Osteocyte (in vitro differentiated cells): ENCODE results near the gene NUDC. TPM values are rescaled to one million over a fixed set of nuclear protein-coding genes. Genes with fewer than 3 reads are reported as not detected.

ENCODE experiments used
- DNase-seq: peaks from one replicate; pipeline ENCODE4 v3.0.0; 2021; ENCODE audit warnings: mixed read lengths; ENCODE audit not compliant: unreplicated experiment; ENCODE audit errors: extremely low spot score
- H3K27ac Mint-ChIP-seq: one replicate; pipeline ENCODE4 v1.8.0; 2021; ENCODE audit warnings: mild to moderate bottlenecking, mixed read lengths; ENCODE audit not compliant: unreplicated experiment
- H3K27me3 Mint-ChIP-seq: one replicate; pipeline ENCODE4 v1.8.0; 2021; ENCODE audit warnings: mixed read lengths; ENCODE audit not compliant: unreplicated experiment
- H3K36me3 Mint-ChIP-seq: one replicate; pipeline ENCODE4 v1.8.0; 2021; ENCODE audit warnings: mixed read lengths; ENCODE audit not compliant: unreplicated experiment
- H3K4me1 Mint-ChIP-seq: one replicate; pipeline ENCODE4 v1.8.0; 2021; ENCODE audit warnings: mixed read lengths; ENCODE audit not compliant: unreplicated experiment
- H3K4me3 Mint-ChIP-seq: one replicate; pipeline ENCODE4 v1.8.0; 2021; ENCODE audit warnings: mild to moderate bottlenecking, moderate library complexity, mixed read lengths; ENCODE audit not compliant: unreplicated experiment
- H3K9me3 Mint-ChIP-seq: one replicate; pipeline ENCODE4 v1.8.0; 2021; ENCODE audit warnings: mixed read lengths; ENCODE audit not compliant: unreplicated experiment
- total RNA-seq: library from RNA; stranded (reverse); gene quantifications from 2 replicates; pipeline ENCODE4 v1.2.1, GENCODE V29; 2021
- TF ChIP-seq, protein P1 (sequence below): fragments of 200-600 bp; sonication (generic); IDR thresholded peaks from 2 replicates; pipeline ENCODE4 v1.5.0; 2021; ENCODE audit warnings: antibody characterized with exemption, mild to moderate bottlenecking, moderate library complexity

Gene NUDC
- total RNA-seq, 1 donor from 2014 or later, result 54.3 TPM

DNA sequence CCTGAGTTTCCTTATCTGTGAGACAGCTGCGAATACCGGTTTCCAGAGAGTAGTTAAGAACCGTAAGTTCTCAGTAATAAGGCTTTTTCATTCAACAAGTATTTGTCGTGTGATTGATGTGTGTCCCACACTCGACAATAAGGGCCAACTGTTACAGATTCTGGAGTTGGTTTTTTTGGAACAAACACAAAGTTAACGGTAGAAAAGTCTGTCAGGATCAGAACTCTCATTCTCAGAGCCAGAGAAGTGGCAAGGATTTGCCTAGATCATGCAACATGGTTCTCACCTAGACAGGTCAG, 837 bp downstream of the NUDC start:
- peak overlapping the region; percentile 96 for H3K4me3 Mint-ChIP-seq
- H3K36me3 Mint-ChIP-seq, result peaks cover 13% of the 10 kb centered on the region
- no peaks in the 10 kb centered on the region for H3K27me3 Mint-ChIP-seq
- DNase-seq, result no peak
- TF ChIP-seq, protein P1, sequence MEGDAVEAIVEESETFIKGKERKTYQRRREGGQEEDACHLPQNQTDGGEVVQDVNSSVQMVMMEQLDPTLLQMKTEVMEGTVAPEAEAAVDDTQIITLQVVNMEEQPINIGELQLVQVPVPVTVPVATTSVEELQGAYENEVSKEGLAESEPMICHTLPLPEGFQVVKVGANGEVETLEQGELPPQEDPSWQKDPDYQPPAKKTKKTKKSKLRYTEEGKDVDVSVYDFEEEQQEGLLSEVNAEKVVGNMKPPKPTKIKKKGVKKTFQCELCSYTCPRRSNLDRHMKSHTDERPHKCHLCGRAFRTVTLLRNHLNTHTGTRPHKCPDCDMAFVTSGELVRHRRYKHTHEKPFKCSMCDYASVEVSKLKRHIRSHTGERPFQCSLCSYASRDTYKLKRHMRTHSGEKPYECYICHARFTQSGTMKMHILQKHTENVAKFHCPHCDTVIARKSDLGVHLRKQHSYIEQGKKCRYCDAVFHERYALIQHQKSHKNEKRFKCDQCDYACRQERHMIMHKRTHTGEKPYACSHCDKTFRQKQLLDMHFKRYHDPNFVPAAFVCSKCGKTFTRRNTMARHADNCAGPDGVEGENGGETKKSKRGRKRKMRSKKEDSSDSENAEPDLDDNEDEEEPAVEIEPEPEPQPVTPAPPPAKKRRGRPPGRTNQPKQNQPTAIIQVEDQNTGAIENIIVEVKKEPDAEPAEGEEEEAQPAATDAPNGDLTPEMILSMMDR, result no peak
- peak overlapping the region; percentile 92 for H3K27ac Mint-ChIP-seq
- peaks cover 25% of the 10 kb centered on the region for H3K4me1 Mint-ChIP-seq
- H3K9me3 Mint-ChIP-seq, result no peaks in the 10 kb centered on the region

DNA sequence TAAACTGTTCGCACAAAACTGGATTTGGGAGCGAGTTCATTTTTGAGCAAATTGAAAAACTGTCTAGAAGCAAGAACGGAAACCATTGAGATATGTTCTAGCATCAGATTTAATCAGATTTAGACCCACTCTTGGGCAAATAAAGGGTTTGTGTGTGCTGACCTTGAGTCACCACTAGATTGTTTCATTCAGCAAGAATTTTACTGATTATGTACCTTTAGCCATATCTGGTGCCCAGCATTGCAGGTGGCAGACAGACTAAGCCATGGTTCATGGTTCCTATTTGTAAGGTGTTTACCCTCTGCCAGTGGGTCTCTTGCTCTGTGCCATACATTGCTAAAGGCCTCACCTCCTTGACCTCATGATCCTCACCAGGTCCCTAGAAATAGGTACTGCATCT, 1.4 kb downstream of the NUDC start:
- H3K4me1 Mint-ChIP-seq, result peaks cover 25% of the 10 kb centered on the region
- H3K27me3 Mint-ChIP-seq, result no peaks in the 10 kb centered on the region
- H3K4me3 Mint-ChIP-seq, result peak overlapping the region; percentile 96
- no peaks in the 10 kb centered on the region for H3K9me3 Mint-ChIP-seq
- peaks cover 18% of the 10 kb centered on the region for H3K36me3 Mint-ChIP-seq
- TF ChIP-seq, protein P1, result no peak
- no peak overlapping the region for H3K27ac Mint-ChIP-seq
- no peak for DNase-seq

DNA sequence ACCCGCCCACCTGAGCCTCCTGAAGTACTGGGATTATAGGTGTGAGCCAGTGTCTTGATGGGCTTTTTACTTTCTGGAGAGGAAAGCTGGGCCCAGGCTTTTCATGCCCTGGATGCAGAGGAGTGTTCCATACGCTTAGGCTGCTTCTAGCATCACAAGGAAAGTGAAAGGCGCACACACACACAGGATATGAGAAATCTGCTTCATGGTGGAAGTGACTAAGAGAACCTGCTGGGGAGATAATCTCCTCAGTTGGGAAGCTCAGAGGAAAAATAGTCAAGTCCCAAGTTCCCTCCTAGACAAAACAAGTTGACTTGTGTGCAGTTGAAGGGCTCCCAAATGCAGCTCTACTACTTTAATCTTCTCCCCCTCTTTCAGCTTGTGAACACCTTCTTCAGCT, 2.2 kb downstream of the NUDC start:
- Mint-ChIP-seq H3K36me3 (peaks cover 25% of the 10 kb centered on the region), H3K27me3 (no peaks in the 10 kb centered on the region), H3K9me3 (no peaks in the 10 kb centered on the region), H3K4me3 (no peak overlapping the region), H3K27ac (no peak overlapping the region), H3K4me1 (peaks cover 25% of the 10 kb centered on the region)
- DNase-seq, result no peak
- TF ChIP-seq, protein P1, result no peak

DNA sequence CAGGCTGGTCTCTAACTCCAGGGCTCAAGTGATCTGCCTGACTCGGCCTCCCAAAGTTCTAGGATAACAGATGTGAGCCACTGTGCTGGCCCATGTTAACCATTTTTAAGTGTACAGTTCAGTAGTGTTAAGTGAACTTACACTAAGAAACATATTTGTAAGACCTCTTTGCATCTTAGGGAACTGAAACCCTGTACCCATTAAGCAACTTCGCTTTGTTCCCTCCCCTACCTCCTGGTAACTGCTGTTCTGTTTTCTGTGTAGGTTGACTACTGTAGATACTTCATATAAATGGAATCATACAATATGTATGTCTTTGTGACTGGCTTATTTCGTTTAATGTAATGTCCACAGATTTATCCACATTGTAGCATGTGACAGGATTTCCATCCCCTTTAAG, 11.0 kb downstream of the NUDC start:
- Mint-ChIP-seq H3K4me1 (no peaks in the 10 kb centered on the region), H3K4me3 (no peak overlapping the region), H3K9me3 (no peaks in the 10 kb centered on the region), H3K27me3 (no peaks in the 10 kb centered on the region), H3K36me3 (peaks cover 23% of the 10 kb centered on the region), H3K27ac (no peak overlapping the region)
- no peak for DNase-seq
- TF ChIP-seq, protein P1, result no peak

DNA sequence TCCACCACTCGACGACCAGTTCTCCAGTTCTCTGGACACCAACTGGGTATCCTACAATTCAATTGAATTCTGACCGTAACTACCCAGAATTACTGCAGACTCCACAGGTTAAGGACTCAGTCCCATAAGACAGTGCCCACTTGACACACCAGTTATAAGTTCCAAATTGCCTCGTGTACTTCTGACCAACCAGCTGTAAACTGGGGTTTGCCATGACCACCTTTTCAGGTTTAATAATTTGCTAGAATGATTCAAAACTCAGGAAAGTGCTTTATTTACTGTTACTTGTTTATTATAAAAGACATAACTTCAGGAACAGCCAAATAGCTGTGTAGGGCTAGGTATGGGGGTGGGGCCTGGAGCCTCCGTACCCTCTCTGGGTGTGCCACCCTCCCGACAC, 15.3 kb downstream of the NUDC start:
- TF ChIP-seq, protein P1, result no peak
- Mint-ChIP-seq H3K4me3 (no peak overlapping the region), H3K4me1 (peaks cover 9% of the 10 kb centered on the region), H3K27ac (no peak overlapping the region), H3K27me3 (no peaks in the 10 kb centered on the region), H3K9me3 (no peaks in the 10 kb centered on the region), H3K36me3 (peaks cover 15% of the 10 kb centered on the region)
- no peak for DNase-seq
